SKM-1 (cell line): ENCODE data around the gene DMC1.
A peak's percentile ranks its signal among the peaks of the same experiment; 100 is the strongest.

ENCODE experiments used
- DNase-seq: peaks from one replicate; lab custom pipeline; 2025; ENCODE audit not compliant: unreplicated experiment; lab: John Stamatoyannopoulos, UW

DMC1 gene

GRCh38 chr22:38567531-38568285, 2.3 kb downstream of the DMC1 start:
- DNase-seq = no peak

- no peak for DNase-seq
These were observed 3.1 kb downstream of the DMC1 start for GRCh38 chr22:38566726-38567504.

- no peak for DNase-seq
These were observed 4.5 kb downstream of the DMC1 start for GRCh38 chr22:38565441-38565840.

GRCh38 chr22:38564669-38565068, 5.3 kb downstream of the DMC1 start:
- DNase-seq = no peak

GRCh38 chr22:38554281-38554680, 15.7 kb downstream of the DMC1 start:
- DNase-seq = no peak

GRCh38 chr22:38549101-38549894, 20.7 kb downstream of the DMC1 start:
- no peak for DNase-seq

- no peak for DNase-seq
These were observed 29.3 kb downstream of the DMC1 start for GRCh38 chr22:38540701-38541100.

GRCh38 chr22:38531251-38531938, 38.6 kb downstream of the DMC1 start:
- peak; percentile 84 for DNase-seq

GRCh38 chr22:38524429-38524828, 45.6 kb downstream of the DMC1 start:
- peak; percentile 61 for DNase-seq

- no peak for DNase-seq
These were observed 46.5 kb downstream of the DMC1 start for GRCh38 chr22:38523479-38523878.

- DNase-seq = no peak
These were observed 47.0 kb downstream of the DMC1 start for GRCh38 chr22:38523029-38523428.

- DNase-seq = no peak
These were observed 50.3 kb downstream of the DMC1 start for GRCh38 chr22:38519453-38520250.

- DNase-seq = no peak
These were observed 51.4 kb downstream of the DMC1 start for GRCh38 chr22:38518620-38519019.

GRCh38 chr22:38513063-38513462, 56.9 kb downstream of the DMC1 start:
- no peak for DNase-seq

GRCh38 chr22:38510416-38510970, 59.5 kb downstream of the DMC1 start:
- no peak for DNase-seq

- peak; percentile 90 for DNase-seq
These were observed 63.6 kb downstream of the DMC1 start, which contains the start of gene DDX17 for GRCh38 chr22:38506118-38506962. Gene DDX17 (minus strand): TSS chr22:38506311.

GRCh38 chr22:38505541-38506117, 64.4 kb downstream of the DMC1 start:
- DNase-seq = no peak

- no peak for DNase-seq
These were observed 65.0 kb downstream of the DMC1 start for GRCh38 chr22:38504731-38505540.
